NCI-H1417 treated with DMSO at 0.1 percent for 48 hours (cell line): ENCODE measurements around the gene VTI1A.

Experiments used
- DNase-seq: peaks from one replicate; lab custom pipeline; 2025; lab: John Stamatoyannopoulos, UW

Gene VTI1A

GRCh38 chr10:112639298-112639697, 192.3 kb downstream of the VTI1A start:
- DNase-seq = no peak

- no peak for DNase-seq
Observed at GRCh38 chr10:112640638-112641037, 193.6 kb downstream of the VTI1A start.

- DNase-seq = no peak
Observed at GRCh38 chr10:112643600-112644264, 196.7 kb downstream of the VTI1A start.

- DNase-seq = no peak
Observed at GRCh38 chr10:112644265-112644645, 197.2 kb downstream of the VTI1A start.

- no peak for DNase-seq
Observed at GRCh38 chr10:112649006-112649821, 202.2 kb downstream of the VTI1A start.

- no peak for DNase-seq
Observed at GRCh38 chr10:112649822-112650152, 202.8 kb downstream of the VTI1A start.

- DNase-seq = no peak
Observed at GRCh38 chr10:112650588-112651030, 203.6 kb downstream of the VTI1A start.

GRCh38 chr10:112653215-112653614, 206.2 kb downstream of the VTI1A start:
- DNase-seq = no peak

GRCh38 chr10:112653851-112654250, 206.8 kb downstream of the VTI1A start:
- no peak for DNase-seq

GRCh38 chr10:112654794-112655193, 207.8 kb downstream of the VTI1A start:
- DNase-seq = no peak

GRCh38 chr10:112655722-112656121, 208.7 kb downstream of the VTI1A start:
- DNase-seq = no peak

- no peak for DNase-seq
Observed at GRCh38 chr10:112658465-112658864, 211.4 kb downstream of the VTI1A start.

- DNase-seq = no peak
Observed at GRCh38 chr10:112658900-112659638, 212.1 kb downstream of the VTI1A start.

GRCh38 chr10:112663234-112664125, 216.5 kb downstream of the VTI1A start:
- no peak for DNase-seq

GRCh38 chr10:112666094-112666493, 219.1 kb downstream of the VTI1A start:
- no peak for DNase-seq

- DNase-seq = no peak
Observed at GRCh38 chr10:112669989-112670388, 223.0 kb downstream of the VTI1A start.

- no peak for DNase-seq
Observed at GRCh38 chr10:112671743-112672142, 224.7 kb downstream of the VTI1A start.

GRCh38 chr10:112672706-112673105, 225.7 kb downstream of the VTI1A start:
- DNase-seq = no peak

GRCh38 chr10:112675560-112676083, 228.6 kb downstream of the VTI1A start:
- DNase-seq = no peak

- no peak for DNase-seq
Observed at GRCh38 chr10:112677689-112678088, 230.7 kb downstream of the VTI1A start.

GRCh38 chr10:112678581-112678980, 231.6 kb downstream of the VTI1A start:
- DNase-seq = no peak

- DNase-seq = no peak
Observed at GRCh38 chr10:112678987-112679386, 232.0 kb downstream of the VTI1A start.
